OCI-LY1 (cell line): ENCODE results near the gene TAF4.

Experiments used
- CTCF ChIP-seq: fragments of 200-600 bp; sonication (generic), shearing (Covaris generic); IDR thresholded peaks from 2 replicates; pipeline ENCODE4 v1.5.1; 2017; ENCODE audit warnings: mild to moderate bottlenecking, antibody characterized with exemption, low read length, moderate library complexity, mixed read lengths
- EZH2 ChIP-seq: fragments of 200-600 bp; sonication (generic), shearing (Covaris generic); IDR thresholded peaks from 2 replicates; pipeline ENCODE4 v1.8.0; 2017; ENCODE audit warnings: borderline replicate concordance, mixed run types, mild to moderate bottlenecking, antibody characterized with exemption, low read length, moderate library complexity, mixed read lengths

- TF ChIP-seq CTCF (no peak), EZH2 (no peak)
Measured at GRCh38 chr20:61934716-61935530, 130.8 kb downstream of the TAF4 start.
